GM12875 (cell line): ENCODE results near the gene NFATC3.
"Not testable (repeated sequence)": the region's sequence is repeated elsewhere in the genome, so short reads cannot be mapped to it uniquely, and the experiment has no call there.

ENCODE experiments used
- H3K4me3 ChIP-seq: one replicate; pipeline ENCODE4 v1.5.1; 2011; ENCODE audit warnings: low read depth, low read length, control low read depth
- CTCF ChIP-seq: IDR thresholded peaks from 2 replicates; pipeline ENCODE4 v1.5.1; 2011; ENCODE audit warnings: low read depth, mild to moderate bottlenecking, control low read depth, inconsistent platforms, low read length, moderate library complexity, borderline replicate concordance; ENCODE audit not compliant: insufficient read depth

The NFATC3 gene

GRCh38 chr16:68126395-68126794 is 41.2 kb downstream of the NFATC3 start:
- no peak for TF ChIP-seq CTCF

GRCh38 chr16:68128577-68129305 is 43.6 kb downstream of the NFATC3 start:
- TF ChIP-seq CTCF = no peak
- H3K4me3 ChIP-seq = no peak overlapping the region

More at GRCh38 chr16:68126395-68126794, 41.2 kb downstream of the NFATC3 start:
- no peak overlapping the region for H3K4me3 ChIP-seq

GRCh38 chr16:68130520-68130919 is 45.4 kb downstream of the NFATC3 start:
- TF ChIP-seq CTCF = no peak
- no peak overlapping the region for H3K4me3 ChIP-seq

GRCh38 chr16:68131813-68132706 is 46.9 kb downstream of the NFATC3 start:
- no peak for TF ChIP-seq CTCF
- no peak overlapping the region for H3K4me3 ChIP-seq

GRCh38 chr16:68133000-68133399 is 47.8 kb downstream of the NFATC3 start:
- not testable (repeated sequence) for H3K4me3 ChIP-seq

- TF ChIP-seq CTCF = no peak
- no peak overlapping the region for H3K4me3 ChIP-seq
Observed at GRCh38 chr16:68134644-68135043, 49.5 kb downstream of the NFATC3 start.

GRCh38 chr16:68136515-68136914 is 51.3 kb downstream of the NFATC3 start:
- TF ChIP-seq CTCF = no peak
- H3K4me3 ChIP-seq = no peak overlapping the region
